Measurements from ENCODE around the gene FAM111A. TPM values are rescaled to one million over a fixed set of nuclear protein-coding genes. Genes with fewer than 3 reads are reported as not detected.

The FAM111A gene
- total RNA-seq, 1 experiment from 2014 or later, result 20.1 TPM

GRCh38 chr11:59172345-59173079 is 29.9 kb downstream of the FAM111A start:
- no peak overlapping the region for H4K8ac ChIP-seq (replicated peaks; ENCODE audit: insufficient read length, low read depth, low read length)
- H4K91ac ChIP-seq (ENCODE audit: insufficient read length, low read depth, low read length), result no peak overlapping the region
- H3K4me2 ChIP-seq (ENCODE audit: insufficient read depth, insufficient read length, low read length), result peak overlapping the region; percentile 79
- peaks cover 18% of the 10 kb centered on the region for H3K23me2 ChIP-seq (ENCODE audit: insufficient read length, low read depth, low read length, poor library complexity, severe bottlenecking)
- H2BK20ac ChIP-seq (ENCODE audit: low read depth, low read length, poor library complexity, severe bottlenecking), result no peak overlapping the region
- Mint-ChIP-seq H3K4me1 (peaks cover 30 to 37% of the 10 kb centered on the region in 2 experiments), H3K4me3 (peak overlapping the region in 1 of 2 experiments; percentile 94), H3K9me3 (0 out of 5 replicates have a peak, but pooled peaks cover 0 to 2% of the 10 kb centered on the region in 2 experiments), H3K36me3 (ENCODE audit: insufficient read depth in 1 of 3, low read depth in 3 of 3) (peaks cover 5 to 9% (median 6%) of the 10 kb centered on the region in 3 experiments; a peak in 5 of 7 replicates), H3K27me3 (ENCODE audit: low read depth) (peaks cover 2% of the 10 kb centered on the region), H3K27ac (peak overlapping the region in 1 of 3 experiments; percentile 79; a peak in 1 of 7 replicates)
- H2AFZ ChIP-seq (ENCODE audit: low read length), result no peak overlapping the region
- H3K9ac ChIP-seq (ENCODE audit: extremely low read depth, insufficient read length, low read length), result no peak overlapping the region
- no peak overlapping the region for H3K56ac ChIP-seq (ENCODE audit: insufficient read length, low read depth, low read length)
- H3K4me1 ChIP-seq (ENCODE audit: insufficient read depth, low read length), result peaks cover 3% of the 10 kb centered on the region
- H4K20me1 ChIP-seq (ENCODE audit: control insufficient read depth, insufficient read depth, insufficient read length), result no peaks in the 10 kb centered on the region
- H2BK12ac ChIP-seq (ENCODE audit: insufficient read length, low read depth, low read length), result no peak overlapping the region
- TF ChIP-seq CTCF (conservative IDR thresholded peaks at IDR 0.05), result no peak
- no peak overlapping the region for H3T11ph ChIP-seq (ENCODE audit: low read length)
- no peak overlapping the region for H2AK5ac ChIP-seq (ENCODE audit: insufficient read length, low read length)
- DNase-seq, result peak; percentile 66
- no peak overlapping the region for H3K18ac ChIP-seq (ENCODE audit: insufficient read length, low read depth, low read length)
- no peaks in the 10 kb centered on the region for H3K27me3 ChIP-seq (ENCODE audit: insufficient read depth, low read length)
- H2BK120ac ChIP-seq (ENCODE audit: low read depth, low read length, poor library complexity, severe bottlenecking), result no peak overlapping the region
- no peak overlapping the region for H3K4ac ChIP-seq (ENCODE audit: low read depth, low read length)
- no peaks in the 10 kb centered on the region for H3K79me1 ChIP-seq (ENCODE audit: insufficient read depth, low read depth, low read length, poor library complexity, severe bottlenecking)
- no peak overlapping the region for H4K5ac ChIP-seq (ENCODE audit: insufficient read length, low read depth, low read length)
- no peaks in the 10 kb centered on the region for H3K9me3 ChIP-seq (ENCODE audit: control insufficient read depth, low read depth, low read length)
- no peak overlapping the region for H3K23ac ChIP-seq (ENCODE audit: insufficient read length, low read depth, low read length)
- no peaks in the 10 kb centered on the region; the same call in 1 of the 2 replicates for H3K79me2 ChIP-seq (ENCODE audit: insufficient read depth, low read length)
- WGBS (ENCODE audit: extremely low coverage, insufficient read length, low lambda C conversion rate), result no CpG with 5 or more reads among the region's 70 CpGs
- no peak overlapping the region for H2BK15ac ChIP-seq (ENCODE audit: low read depth, low read length)
- no peak overlapping the region for H3K14ac ChIP-seq (ENCODE audit: insufficient read depth, low read length)
- no peak overlapping the region for H2BK5ac ChIP-seq (ENCODE audit: insufficient read length, low read length)
- no peak overlapping the region for H3K27ac ChIP-seq (ENCODE audit: insufficient read length, low read depth, low read length)
